NOMO-1 (cell line): ENCODE data around the gene RNF217.
A peak's percentile ranks its signal among the peaks of the same experiment; 100 is the strongest.
"Not testable (repeated sequence)": the region's sequence is repeated elsewhere in the genome, so short reads cannot be mapped to it uniquely, and the experiment has no call there.

Experiments
- DNase-seq, 2 experiments: peaks; one replicate each; lab custom pipeline; 2025; ENCODE audit not compliant: unreplicated experiment in 2 of 2; lab: John Stamatoyannopoulos, UW

RNF217 gene

GRCh38 chr6:124961777-124962638, at the start of gene RNF217:
Gene RNF217 (plus strand): TSS chr6:124962437. CDS start chr6:124962545, 108 bp downstream.
- peak; percentile 27 for DNase-seq

DNA sequence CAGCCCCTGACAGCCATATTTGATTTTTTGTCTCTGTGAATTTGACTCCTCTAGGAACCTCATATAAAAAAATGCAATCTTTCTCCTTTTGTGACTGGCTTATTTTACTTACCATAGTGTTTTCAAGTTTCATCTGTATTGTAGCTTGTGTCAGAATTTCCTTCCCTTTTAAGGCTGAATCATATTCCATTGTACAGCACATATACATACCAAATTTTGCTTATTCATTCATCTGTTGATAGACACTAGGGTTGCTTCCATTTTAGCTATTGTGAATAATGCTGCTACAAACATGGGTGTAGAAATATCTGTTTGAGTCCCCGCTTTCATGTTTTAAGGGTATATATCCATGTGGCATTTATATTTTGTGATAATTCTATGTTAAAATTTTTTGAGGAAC, 49.2 kb upstream of the RNF217 start:
- no peak for DNase-seq

- no peak for DNase-seq
These were observed 44.5 kb upstream of the RNF217 start for GRCh38 chr6:124917769-124918168.

GRCh38 chr6:124919703-124920102, 42.5 kb upstream of the RNF217 start:
- DNase-seq: not testable (repeated sequence)

GRCh38 chr6:124924333-124924759, 37.9 kb upstream of the RNF217 start:
- DNase-seq: no peak

GRCh38 chr6:124926435-124926834, 35.8 kb upstream of the RNF217 start:
- no peak for DNase-seq

DNA sequence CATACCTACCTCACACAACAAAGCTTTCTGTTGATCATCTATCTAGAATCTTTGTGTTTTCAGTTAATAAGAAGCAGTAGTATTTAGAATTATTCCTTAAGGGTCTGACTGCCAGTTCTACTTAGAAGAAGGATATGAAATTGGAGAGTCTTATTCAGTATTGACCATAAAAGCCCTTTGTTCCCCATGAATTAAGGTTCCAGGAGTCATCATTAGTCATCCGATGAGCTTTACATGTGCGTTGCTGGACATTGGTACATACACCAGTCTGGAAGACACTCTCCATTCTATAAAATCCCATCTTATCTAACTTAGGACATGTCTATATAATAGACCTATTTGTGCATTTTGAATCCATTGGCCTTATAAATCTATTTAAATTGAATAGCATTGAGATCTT, 34.4 kb upstream of the RNF217 start:
- DNase-seq: no peak

DNA sequence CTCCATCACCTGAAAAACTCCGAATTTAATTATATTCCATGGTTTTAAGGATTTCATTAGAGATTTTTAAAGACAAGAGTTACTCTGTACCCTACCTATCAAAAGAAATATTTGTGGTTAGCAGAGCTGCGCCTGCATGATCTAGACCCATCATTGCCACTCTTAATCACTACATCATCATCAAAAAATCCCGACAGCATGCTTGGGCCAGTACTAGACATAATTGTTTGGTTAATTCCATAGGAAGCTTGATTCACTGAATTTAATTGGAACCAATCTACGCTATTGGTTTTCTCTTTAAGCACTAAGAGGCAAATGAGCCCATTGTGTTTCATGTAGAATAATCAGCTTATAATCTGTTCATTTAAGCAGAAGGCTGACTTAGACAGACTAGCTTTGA, 33.4 kb upstream of the RNF217 start:
- no peak for DNase-seq

DNA sequence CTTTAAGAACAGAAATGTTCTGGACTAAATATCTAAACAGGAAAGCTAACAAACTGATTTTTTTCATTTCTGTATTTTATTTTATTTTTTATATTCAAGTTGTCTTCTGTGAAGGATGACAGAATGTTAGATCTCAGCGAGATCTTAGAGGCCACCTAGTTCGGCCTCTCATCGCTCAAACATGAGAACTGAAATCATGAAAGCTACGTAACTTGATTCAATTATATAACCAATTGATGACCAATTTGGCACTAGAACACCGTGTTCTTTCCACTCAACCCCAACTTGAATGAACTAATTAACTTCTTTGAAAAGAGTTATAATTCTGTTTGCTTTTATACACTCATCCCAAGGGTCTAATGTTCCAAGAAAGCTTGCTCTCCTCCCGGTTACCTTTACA, 24.6 kb upstream of the RNF217 start:
- DNase-seq: no peak

- no peak for DNase-seq
These were observed 21.0 kb upstream of the RNF217 start for GRCh38 chr6:124941259-124941658.

DNA sequence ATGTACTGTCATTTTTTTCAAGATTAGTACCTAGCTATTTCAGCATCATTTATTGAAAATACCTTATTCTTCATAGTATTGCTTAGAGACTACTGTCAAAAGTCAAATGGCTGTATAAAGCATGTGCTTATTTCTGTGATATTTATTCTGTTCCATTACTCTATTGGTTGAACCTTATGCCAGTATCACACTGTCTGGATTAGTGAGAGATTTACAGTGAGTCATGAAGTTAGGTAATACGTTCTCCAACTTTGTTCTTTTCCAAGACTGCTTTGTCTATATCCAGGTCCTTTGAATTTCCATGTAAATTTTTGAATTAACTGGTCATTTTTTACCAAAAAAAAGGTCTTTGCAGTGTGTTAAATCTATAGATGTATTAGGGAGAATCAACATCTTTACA, 18.6 kb upstream of the RNF217 start:
- no peak for DNase-seq

DNA sequence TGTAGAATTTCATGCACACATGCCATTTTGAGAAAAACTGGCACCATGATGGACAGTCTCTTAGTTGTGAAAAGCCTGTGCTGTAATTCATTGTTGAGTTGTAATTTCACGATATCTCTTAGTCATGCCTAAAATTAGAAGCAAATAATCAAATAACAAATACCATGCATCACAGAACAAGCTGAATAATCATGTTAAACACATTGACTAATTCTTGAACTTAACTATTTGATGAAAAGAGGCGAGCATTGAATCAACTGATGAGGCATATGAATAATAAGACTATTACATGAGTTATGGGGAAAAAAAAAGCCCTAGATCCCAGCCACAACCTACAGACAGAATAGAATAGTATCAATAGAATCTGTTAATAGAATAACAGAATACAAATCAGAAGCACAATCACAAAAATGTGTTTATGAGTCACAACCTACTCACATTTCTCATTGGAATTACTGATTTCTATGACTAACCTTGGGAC, 14.2 kb upstream of the RNF217 start:
- DNase-seq: no peak

DNA sequence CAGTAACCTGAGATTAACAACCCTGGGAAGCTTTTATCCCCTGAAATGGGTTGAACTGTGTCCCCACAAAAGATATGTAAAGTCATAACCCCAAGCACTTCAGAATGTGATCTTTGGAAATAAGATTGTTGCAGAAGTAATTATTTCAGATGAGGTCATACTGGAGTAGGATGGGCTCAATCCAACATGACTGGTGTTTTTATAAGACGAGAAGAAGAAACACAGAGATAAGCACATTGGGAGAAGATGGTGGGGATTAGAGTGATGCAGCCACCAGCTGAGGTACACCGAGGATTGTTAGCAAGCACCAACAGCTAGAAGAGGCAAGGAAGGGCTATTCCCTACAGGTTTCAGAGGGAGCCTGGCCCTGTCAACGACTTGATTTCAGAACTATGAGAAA, 12.5 kb upstream of the RNF217 start:
- no peak for DNase-seq

DNA sequence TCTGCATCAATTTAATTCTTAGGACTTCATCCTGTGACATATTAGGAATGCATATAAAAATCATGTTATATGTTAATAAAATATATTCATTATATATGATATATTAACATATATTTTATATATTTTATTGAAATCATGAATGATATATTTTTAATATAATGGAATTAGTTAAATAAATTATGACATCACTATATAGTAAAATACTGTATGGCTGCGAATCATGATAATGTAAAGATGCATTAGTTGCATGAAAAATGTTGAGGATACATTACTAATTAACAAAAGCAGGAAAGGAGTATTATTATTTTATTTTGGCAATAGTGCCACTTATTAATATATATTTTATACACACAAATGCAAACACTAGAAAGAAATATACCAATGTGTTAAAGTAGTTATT, 8.4 kb upstream of the RNF217 start:
- no peak for DNase-seq

DNA sequence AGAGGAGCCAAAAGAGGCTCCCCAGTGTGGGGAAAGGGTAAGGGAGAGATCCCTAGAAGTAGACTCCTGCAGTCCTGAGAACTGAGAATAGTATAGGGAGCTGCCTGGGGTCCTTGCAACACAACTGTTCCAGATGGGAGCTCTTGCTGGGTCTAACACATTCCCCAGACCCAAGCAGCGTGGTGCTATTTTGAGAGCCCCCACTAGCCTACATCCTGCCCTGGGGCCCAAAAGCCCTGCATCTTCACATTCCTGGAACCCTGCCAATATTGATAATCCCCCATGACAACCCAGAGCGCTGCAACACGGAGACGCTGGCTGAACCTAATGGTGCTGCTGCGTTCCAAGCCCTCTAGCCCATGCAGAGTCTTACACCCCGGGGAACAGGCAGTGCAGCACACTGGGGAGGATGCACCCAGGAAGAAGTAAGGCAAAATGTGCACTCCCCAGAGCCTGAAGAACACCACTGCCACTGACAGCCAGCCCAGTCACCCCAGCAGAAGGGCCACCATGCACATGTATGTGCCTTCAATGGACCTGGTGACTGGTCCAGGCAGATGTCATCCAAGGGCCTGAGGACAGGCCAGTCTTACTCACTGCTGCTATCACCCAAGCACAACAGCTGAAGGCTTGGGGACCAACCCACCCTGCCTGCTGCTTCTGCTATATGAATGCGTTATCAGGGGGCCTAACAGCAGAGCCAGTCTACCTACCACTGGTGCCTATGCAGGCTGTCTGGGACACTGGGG, 7.0 kb upstream of the RNF217 start:
- no peak for DNase-seq

GRCh38 chr6:124956018-124956417, 6.2 kb upstream of the RNF217 start:
- no peak for DNase-seq

DNA sequence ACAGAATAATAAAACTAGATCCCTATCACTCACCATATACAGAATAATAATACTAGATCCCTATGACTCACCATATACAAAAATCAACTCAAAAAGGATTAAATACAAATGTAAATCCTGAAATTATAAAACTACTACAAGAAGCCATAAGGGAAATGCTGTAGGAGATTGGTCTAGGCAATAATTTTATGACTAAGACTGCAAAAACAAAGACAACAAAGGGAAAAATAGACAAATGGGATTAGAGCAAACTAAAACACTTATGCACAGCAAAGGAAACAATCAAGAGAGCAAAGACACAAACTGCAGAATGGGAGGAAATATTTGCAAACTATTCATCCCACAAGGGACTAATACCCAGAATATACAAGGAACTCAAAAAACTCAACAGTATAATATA, 4.1 kb upstream of the RNF217 start:
- no peak for DNase-seq

- DNase-seq: peak in 1 of 2 experiments; percentile 7
These were observed 3.4 kb upstream of the RNF217 start for GRCh38 chr6:124958759-124959354.

DNA sequence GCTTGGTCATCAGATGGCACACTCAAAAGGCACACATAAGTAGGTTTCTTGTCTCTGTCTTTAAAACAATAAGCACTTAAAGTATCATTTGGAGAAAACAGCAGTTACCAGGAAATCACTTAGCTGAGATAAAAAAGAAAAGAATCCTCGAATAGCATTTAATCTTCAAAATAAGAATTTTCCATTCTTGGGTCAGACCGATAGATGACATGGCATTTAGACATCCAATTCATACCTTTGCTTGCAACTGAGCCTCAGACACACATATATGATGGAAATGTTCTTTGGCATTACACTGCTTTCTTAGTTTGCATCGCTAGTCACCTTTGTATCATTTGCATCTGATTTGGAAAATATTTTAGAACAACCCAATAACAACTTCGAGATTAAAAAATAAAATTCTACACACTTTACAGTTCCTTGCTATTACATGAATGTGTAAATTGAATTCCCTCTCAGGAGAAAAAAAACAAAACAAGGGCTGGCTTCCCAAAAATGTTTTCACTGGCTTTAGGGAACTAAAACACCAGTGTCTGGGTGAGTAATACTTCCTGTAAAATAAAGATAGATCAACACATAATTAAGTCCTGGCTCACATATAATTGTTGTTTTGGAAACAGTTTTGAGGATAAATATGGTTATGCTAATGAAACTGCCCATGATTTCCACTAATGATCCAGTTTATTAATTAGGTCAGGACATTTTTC, 1.3 kb upstream of the RNF217 start:
- peak in 1 of 2 experiments; percentile 35 for DNase-seq

- DNase-seq: no peak
These were observed 817 bp upstream of the RNF217 start for GRCh38 chr6:124961464-124961776.
